ENCODE results near the gene FBXO45. TPM values are rescaled to one million over a fixed set of nuclear protein-coding genes. Genes with fewer than 3 reads are reported as not detected.

Gene FBXO45
- total RNA-seq, 1 experiment from 2014 or later = 23.2 TPM

GRCh38 chr3:196609343-196609775 lies 40.9 kb downstream of the FBXO45 start:
- ChIA-PET POLR2A (interaction anchor here (0.6 to 1.3 kb wide), 2 partner anchors 76 to 81 kb away, joined by 3 to 6 read pairs; no protein-coding TSS in a partner anchor), RAD21 (ENCODE audit: low non-redundant PET in 1 of 2, low total read pairs in 2 of 2, uncharacterized antibody in 2 of 2, unreplicated experiment in 2 of 2) (interaction anchor here (0.7 to 1.6 kb wide), 7 partner anchors 76 to 360 kb away, joined by 3 to 14 read pairs (median 3); partner anchors contain the start of gene NCBP2 (in 1 of the 2)), CTCF (interaction anchor here (0.6 to 4.8 kb wide), 18 partner anchors 8 to 361 kb away, joined by 3 to 62 read pairs (median 4); no protein-coding TSS in a partner anchor)
- DNase-seq (ENCODE audit: low read depth, low spot score) (peak; percentile 78), ATAC-seq (peak; percentile 96)
- H3K36me3 ChIP-seq (ENCODE audit: control insufficient read depth in 1 of 2, insufficient read depth in 2 of 2, low read length in 2 of 2) = no peaks in the 10 kb centered on the region
- H3K9ac ChIP-seq (ENCODE audit: low read length) = 0 out of 2 replicates have a peak overlapping the region, but pooled peaks have one; percentile 7
- no peaks in the 10 kb centered on the region for H3K9me3 ChIP-seq (ENCODE audit: control insufficient read depth in 1 of 2, insufficient read depth in 1 of 2, low read depth in 1 of 2, low read length in 2 of 2)
- H3K27ac ChIP-seq (ENCODE audit: low read depth, low read length) = no peak overlapping the region
- H3K79me2 ChIP-seq (ENCODE audit: insufficient read depth, low read length) = no peaks in the 10 kb centered on the region
- H3K4me1 ChIP-seq (ENCODE audit: control insufficient read depth in 1 of 2, insufficient read depth in 2 of 2, low read length in 2 of 2) = peaks cover 22 to 41% of the 10 kb centered on the region in 2 experiments; a peak in 3 of 4 replicates
- peak overlapping the region; percentile 49; the same call in 1 of the 2 replicates for H3K4me2 ChIP-seq (ENCODE audit: low read length)
- H2AFZ ChIP-seq (ENCODE audit: low read depth, low read length, poor library complexity, severe bottlenecking) = peak overlapping the region; percentile 96
- intact Hi-C loops (cut with micrococcal nuclease) = loop anchor here (1.0 to 10.0 kb wide), 3 partner anchors 76 to 575 kb away; no protein-coding TSS in a partner anchor
- no peaks in the 10 kb centered on the region for H3K9me2 ChIP-seq (ENCODE audit: insufficient read depth)
- no peaks in the 10 kb centered on the region for H4K20me1 ChIP-seq (ENCODE audit: insufficient read depth)
- H3K4me3 ChIP-seq (replicated peaks in 1 of 2; ENCODE audit: low read depth in 1 of 2, low read length in 2 of 2) = no peak overlapping the region
- BruUV-seq (replicated peaks) = no TSS peak
- H3K27me3 ChIP-seq (ENCODE audit: insufficient read depth, low read length) = no peaks in the 10 kb centered on the region
- peak; percentile 59 for TF ChIP-seq MAX (IDR thresholded peaks at IDR 0.05)
- peak; percentile 85 to 97 (median 95) for TF ChIP-seq CTCF (IDR thresholded peaks at IDR 0.05 in 2 of 3, conservative IDR thresholded peaks at IDR 0.05 in 1 of 3; ENCODE audit: borderline replicate concordance in 1 of 3, insufficient read depth in 1 of 3, low read depth in 2 of 3, low read length in 2 of 3)
- no peak for TF ChIP-seq EZH2 (IDR thresholded peaks at IDR 0.05)
- 0 out of 2 replicates have a peak, but pooled peaks have one; percentile 10 for TF ChIP-seq CBX3 (IDR thresholded peaks at IDR 0.05; ENCODE audit: low read depth)
- TF ChIP-seq RAD21 (IDR thresholded peaks at IDR 0.05; ENCODE audit: low read depth) = peak; percentile 98
- TF ChIP-seq EGR1 (IDR thresholded peaks at IDR 0.05; ENCODE audit: low read depth) = no peak
- no peak for TF ChIP-seq ATF3 (IDR thresholded peaks at IDR 0.05)
- TF ChIP-seq YY1 (IDR thresholded peaks at IDR 0.05; ENCODE audit: extremely low read depth, insufficient replicate concordance, low read depth, low read length) = peak; percentile 48
- no peak for TF ChIP-seq POLR2AphosphoS5 (IDR thresholded peaks at IDR 0.05; ENCODE audit: low read depth, low read length)
- 0 out of 2 replicates have a peak, but pooled peaks have one; percentile 31 for TF ChIP-seq SP1 (IDR thresholded peaks at IDR 0.05; ENCODE audit: low read depth)
- no peak for TF ChIP-seq ZBTB33 (IDR thresholded peaks at IDR 0.05; ENCODE audit: extremely low read depth, insufficient replicate concordance, low read length)
- no peak for TF ChIP-seq TCF7L2 (IDR thresholded peaks at IDR 0.05; ENCODE audit: borderline replicate concordance, extremely low read depth, insufficient read depth, insufficient read length)

Data from HCT116 (cell line).